Rectal smooth muscle tissue (tissue), 1 donor: ENCODE measurements around the gene VPS9D1.
"Not testable (repeated sequence)": the region's sequence is repeated elsewhere in the genome, so short reads cannot be mapped to it uniquely, and the experiment has no call there.

Experiments
- H3K27ac ChIP-seq: one replicate; pipeline ENCODE4 v1.7.0; 2013; ENCODE audit warnings: low read depth, low read length, inconsistent platforms
- H3K27me3 ChIP-seq: one replicate; pipeline ENCODE4 v1.7.0; 2013; ENCODE audit warnings: low read length; ENCODE audit not compliant: control insufficient read depth, insufficient read depth
- H3K36me3 ChIP-seq: one replicate; pipeline ENCODE4 v1.7.0; 2013; ENCODE audit warnings: low read length; ENCODE audit not compliant: control insufficient read depth, insufficient read depth
- H3K4me1 ChIP-seq: one replicate; pipeline ENCODE4 v1.7.0; 2013; ENCODE audit warnings: low read length; ENCODE audit not compliant: control insufficient read depth, insufficient read depth
- H3K4me3 ChIP-seq: one replicate; pipeline ENCODE4 v1.7.0; 2013; ENCODE audit warnings: low read length
- H3K9ac ChIP-seq: one replicate; pipeline ENCODE4 v1.7.0; 2013; ENCODE audit warnings: low read length

The VPS9D1 gene

DNA sequence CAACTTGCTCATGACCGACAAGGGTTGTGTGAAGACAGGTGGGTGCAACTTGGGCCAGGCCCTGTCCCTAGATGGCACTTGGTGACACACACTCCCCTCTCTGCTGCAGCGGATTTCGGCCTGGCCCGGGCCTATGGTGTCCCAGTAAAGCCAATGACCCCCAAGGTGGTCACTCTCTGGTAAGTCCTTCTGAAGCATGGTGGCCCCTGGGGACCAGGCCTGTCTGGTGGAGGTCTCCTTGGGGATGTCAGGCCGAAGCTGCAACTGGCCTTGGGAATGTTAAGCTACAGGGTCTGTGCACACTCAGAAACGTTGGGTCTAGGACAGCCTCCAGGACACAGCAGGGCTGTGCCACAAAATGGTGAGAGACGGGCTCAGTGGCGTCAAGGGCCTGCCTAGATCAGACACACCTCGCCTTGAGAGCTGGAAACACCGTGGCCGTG is 27.4 kb downstream of the VPS9D1 start:
- Histone ChIP-seq H3K4me1 (no peaks in the 10 kb centered on the region), H3K36me3 (peaks cover 23% of the 10 kb centered on the region), H3K9ac (no peak overlapping the region), H3K27ac (no peak overlapping the region), H3K4me3 (no peak overlapping the region), H3K27me3 (no peaks in the 10 kb centered on the region)

DNA sequence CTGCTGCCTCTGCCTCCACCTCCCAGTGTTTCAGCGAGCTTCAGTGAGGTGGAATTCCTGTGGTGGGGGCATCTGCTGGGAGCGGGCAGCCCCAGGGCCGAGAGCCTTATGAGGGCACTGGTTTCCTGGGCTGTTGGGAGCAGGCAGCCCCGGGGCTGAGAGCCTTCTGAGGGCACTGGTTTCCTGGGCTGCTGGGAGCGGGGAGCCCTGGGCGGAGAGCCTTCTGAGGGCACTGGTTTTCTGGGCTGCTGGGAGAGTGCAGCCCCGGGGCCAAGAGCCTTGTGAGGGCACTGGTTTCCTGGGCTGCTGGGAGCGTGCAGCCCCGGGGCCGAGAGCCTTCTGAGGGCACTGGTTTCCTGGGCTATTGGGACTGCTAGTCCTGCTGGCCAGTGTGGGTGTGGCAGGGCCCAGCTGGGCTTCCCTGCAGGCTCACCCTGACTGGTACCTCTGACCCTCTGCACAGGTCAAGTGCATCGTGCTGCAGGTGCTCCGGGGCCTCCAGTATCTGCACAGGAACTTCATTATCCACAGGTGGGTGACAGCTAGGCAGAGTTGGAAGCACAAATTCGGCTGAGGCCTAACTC is 28.6 kb downstream of the VPS9D1 start:
- H3K27ac ChIP-seq, result no peak overlapping the region
- H3K4me3 ChIP-seq, result no peak overlapping the region
- H3K4me1 ChIP-seq, result peaks cover 3% of the 10 kb centered on the region
- H3K9ac ChIP-seq, result no peak overlapping the region
- H3K36me3 ChIP-seq, result peaks cover 23% of the 10 kb centered on the region
- H3K27me3 ChIP-seq, result no peaks in the 10 kb centered on the region

DNA sequence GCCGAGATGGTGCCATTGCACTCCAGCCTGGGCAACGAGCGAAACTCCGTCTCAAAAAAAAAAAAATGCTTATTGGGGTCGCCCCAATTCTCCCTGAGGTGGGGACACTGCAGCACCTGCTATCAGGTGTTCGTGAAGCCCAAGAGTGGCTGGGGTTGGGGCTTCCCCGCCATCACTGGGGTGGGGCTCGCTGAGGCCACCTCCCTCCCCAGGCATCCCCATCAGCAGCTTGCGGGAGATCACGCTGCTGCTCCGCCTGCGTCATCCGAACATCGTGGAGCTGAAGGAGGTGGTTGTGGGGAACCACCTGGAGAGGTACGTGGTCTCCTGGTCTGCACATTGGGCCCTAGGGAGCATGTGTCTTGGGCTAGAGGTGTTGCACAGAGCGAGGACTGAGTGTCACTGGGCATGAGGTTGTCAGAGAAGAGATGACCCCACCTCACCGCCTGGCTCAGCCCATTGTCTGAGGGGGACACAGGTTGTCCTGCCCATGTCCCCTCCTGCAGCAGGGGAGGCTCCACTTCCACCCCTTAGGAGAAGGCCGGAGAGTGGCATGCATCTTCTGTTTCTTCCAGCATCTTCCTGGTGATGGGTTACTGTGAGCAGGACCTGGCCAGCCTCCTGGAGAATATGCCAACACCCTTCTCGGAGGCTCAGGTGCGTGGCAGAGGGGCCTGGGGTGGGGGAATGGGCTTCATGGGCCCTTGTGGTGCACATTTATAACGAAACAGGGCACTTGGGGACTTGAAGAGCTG is 29.3 kb downstream of the VPS9D1 start:
- Histone ChIP-seq H3K9ac (no peak overlapping the region), H3K36me3 (peaks cover 23% of the 10 kb centered on the region), H3K27me3 (no peaks in the 10 kb centered on the region), H3K4me1 (peaks cover 3% of the 10 kb centered on the region), H3K4me3 (no peak overlapping the region), H3K27ac (no peak overlapping the region)

DNA sequence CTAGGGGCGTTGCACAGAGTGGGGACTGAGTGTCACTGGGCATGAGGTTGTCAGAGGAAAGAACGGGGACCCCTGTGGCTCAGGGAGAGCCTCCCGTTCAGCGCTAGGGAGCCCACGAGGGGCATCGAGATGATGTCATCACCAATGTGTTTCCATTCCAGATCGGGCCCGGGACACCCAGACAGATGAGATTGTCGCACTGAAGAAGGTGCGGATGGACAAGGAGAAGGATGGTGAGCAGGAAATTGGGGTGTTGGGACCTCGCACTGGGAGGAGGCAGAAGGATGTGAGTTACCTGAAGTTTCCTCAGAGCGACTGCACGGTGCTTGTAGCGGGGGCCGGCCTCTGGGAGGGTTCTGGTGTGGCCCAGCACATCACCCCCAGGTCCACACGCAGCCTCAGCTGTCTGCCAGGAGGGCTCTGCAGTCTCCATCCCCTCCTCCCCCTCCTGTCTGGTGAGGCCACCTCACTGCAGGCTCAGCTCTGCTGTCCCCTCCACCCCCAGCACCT is 30.3 kb downstream of the VPS9D1 start:
- Histone ChIP-seq H3K27ac (no peak overlapping the region), H3K27me3 (no peaks in the 10 kb centered on the region), H3K9ac (no peak overlapping the region), H3K4me1 (peaks cover 3% of the 10 kb centered on the region), H3K36me3 (peaks cover 23% of the 10 kb centered on the region), H3K4me3 (no peak overlapping the region)

DNA sequence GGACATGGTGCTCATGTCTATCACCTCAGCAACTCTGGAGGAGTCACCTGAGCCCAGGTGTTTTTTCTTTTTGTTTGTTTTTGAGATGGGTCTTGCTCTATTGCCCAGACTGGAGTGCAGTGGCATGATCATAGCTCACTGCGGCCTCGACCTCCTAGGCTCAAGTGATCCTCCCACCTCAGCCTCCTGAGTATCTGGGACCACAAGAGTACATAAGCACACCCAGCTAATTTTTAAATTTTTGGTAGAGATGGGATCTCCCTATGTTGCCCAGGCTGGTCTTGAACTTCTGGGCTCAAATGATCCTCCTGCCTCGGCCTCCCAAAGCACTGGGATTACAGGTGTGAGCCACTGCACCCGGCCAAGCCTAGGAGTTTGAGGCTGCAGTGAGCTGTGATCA is 31.1 kb downstream of the VPS9D1 start:
- H3K27me3 ChIP-seq, result not testable (repeated sequence)
- H3K36me3 ChIP-seq, result peaks cover 23% of the 10 kb centered on the region

GRCh38 chr16:89689142-89689541 is 31.6 kb downstream of the VPS9D1 start:
- H3K27ac ChIP-seq, result no peak overlapping the region
- peaks cover 20% of the 10 kb centered on the region for H3K36me3 ChIP-seq
- peaks cover 3% of the 10 kb centered on the region for H3K4me1 ChIP-seq
- H3K9ac ChIP-seq, result no peak overlapping the region
- H3K4me3 ChIP-seq, result no peak overlapping the region
- no peaks in the 10 kb centered on the region for H3K27me3 ChIP-seq

More for the DNA sequence above, 31.1 kb downstream of the VPS9D1 start:
- H3K27ac ChIP-seq, H3K9ac ChIP-seq, H3K4me1 ChIP-seq, H3K4me3 ChIP-seq: not testable (repeated sequence)

DNA sequence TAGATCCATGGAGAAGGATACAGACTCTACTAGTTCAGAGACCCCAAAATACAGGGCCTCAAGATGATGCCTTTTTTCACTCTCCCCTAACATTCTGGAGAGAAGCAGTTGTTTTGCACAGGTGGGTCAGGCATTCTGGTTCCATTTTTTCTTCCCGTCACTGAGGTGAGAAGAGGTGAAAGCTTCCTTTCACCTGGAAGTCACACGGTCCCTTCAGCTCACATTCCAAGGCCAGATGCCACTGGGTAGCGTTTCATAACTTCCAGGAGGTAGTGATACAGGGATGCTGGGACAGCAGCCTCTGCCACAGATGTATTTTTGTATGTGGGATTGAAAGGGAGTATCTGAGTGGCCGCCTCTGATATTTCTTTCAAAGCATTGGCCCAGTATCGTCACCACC is 32.3 kb downstream of the VPS9D1 start:
- Histone ChIP-seq H3K27me3 (no peaks in the 10 kb centered on the region), H3K4me3 (no peak overlapping the region), H3K27ac (no peak overlapping the region), H3K4me1 (peaks cover 3% of the 10 kb centered on the region), H3K36me3 (peaks cover 14% of the 10 kb centered on the region), H3K9ac (no peak overlapping the region)

DNA sequence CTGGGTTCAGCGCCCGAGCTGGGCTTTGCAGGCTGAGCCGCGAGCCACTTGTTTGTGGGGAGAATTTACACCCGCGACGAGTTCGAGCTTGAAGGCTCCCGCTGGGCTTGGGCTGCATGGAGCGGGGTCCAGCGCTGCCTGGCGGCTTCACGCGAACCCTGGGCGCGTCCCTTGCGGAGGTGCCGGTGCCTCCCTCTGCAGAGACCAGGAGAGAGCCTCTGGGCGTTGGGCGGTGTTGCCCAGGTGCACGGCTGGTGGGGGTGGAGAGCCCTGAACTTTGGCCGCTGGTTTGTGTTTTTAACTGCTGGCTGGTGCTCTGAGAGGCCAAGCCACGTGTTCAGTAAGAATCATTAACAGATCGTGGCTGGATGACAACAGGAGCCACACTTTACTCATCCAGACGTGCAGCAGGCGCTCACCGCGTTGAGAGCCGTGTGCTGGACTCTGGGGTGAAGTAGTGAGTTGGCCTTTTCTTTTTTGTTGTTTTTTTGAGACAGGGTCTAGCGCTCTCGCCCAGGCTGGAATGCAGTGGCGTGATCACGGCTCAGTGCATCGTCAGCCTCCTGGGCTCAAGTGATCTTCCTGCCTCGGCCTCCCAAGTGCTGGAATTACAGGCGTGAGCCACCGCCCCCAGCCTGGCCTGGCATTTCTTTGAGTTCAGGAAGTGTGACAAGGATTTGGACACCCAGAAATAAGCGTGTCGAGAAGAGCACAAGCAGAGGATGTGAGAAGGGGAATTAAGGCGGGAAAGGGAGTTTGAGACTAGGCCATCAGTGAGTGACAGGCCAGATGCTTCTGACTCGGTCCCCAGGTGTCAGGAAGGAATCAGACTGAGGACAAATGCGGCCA is 33.4 kb downstream of the VPS9D1 start:
- H3K36me3 ChIP-seq, result peaks cover 12% of the 10 kb centered on the region
- no peaks in the 10 kb centered on the region for H3K27me3 ChIP-seq
- peak overlapping the region; percentile 96 for H3K4me3 ChIP-seq
- no peak overlapping the region for H3K9ac ChIP-seq
- H3K4me1 ChIP-seq, result peaks cover 3% of the 10 kb centered on the region
- H3K27ac ChIP-seq, result peak overlapping the region; percentile 84

DNA sequence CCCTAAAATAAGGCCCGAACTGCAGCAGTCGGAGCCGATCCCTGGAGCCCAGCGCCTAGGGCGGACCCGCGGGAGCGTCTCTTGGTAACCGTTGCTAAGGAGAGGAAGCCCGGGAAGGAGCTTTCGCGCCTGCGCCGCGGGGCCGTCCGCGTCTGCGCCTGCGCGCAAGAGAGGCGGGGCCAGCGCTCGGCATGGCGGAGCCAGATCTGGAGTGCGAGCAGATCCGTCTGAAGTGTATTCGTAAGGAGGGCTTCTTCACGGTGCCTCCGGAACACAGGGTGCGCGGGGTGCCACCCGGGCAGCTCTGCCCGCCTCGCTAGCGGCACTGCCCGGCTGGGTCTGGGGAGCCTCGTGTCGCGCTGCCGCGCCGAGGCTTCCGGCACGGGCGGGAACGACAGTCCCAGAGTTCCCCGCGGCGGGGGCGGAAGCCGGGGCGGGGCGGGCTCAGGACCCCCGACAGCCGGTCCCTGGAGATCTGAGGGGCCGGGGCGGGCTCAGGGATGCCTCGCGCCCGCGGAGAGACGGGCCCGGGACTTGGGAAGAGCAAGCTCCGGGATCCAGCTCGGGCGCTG is 34.1 kb downstream of the VPS9D1 start, which contains the start of gene CDK10:
CDK10 (plus strand) TSS at position 170 of the 572 bp plus-strand sequence; CDS start at position 192, 22 bp downstream.
- H3K36me3 ChIP-seq, result peaks cover 11% of the 10 kb centered on the region
- H3K4me3 ChIP-seq, result peak within 1 kb of the TSS; percentile 96
- H3K9ac ChIP-seq, result peak within 1 kb of the TSS; percentile 58
- H3K27me3 ChIP-seq, result no peaks in the 10 kb centered on the region
- H3K27ac ChIP-seq, result peak within 1 kb of the TSS; percentile 84
- peaks cover 3% of the 10 kb centered on the region for H3K4me1 ChIP-seq

DNA sequence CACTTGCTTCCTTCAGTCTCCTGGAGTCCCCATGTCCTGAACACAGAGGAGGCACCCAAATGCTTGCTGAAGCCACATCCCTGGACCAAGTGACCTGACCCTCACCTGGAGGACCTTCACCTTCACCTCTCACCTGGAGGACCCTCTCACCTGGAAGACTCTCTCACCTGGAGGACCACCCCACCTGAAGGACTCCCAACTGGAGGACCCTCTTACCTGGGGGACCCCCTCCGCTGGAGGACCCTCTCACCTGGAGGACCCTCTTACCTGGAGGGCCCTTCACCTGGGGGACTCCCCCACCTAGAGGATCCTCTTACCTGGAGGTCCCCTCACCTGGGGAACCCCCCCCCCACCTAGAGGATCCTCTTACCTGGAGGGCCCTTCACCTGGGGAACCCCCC is 34.8 kb downstream of the VPS9D1 start:
- Histone ChIP-seq H3K36me3 (peaks cover 7% of the 10 kb centered on the region), H3K4me1 (peaks cover 3% of the 10 kb centered on the region), H3K27ac (no peak overlapping the region), H3K27me3 (no peaks in the 10 kb centered on the region), H3K9ac (no peak overlapping the region), H3K4me3 (no peak overlapping the region)

DNA sequence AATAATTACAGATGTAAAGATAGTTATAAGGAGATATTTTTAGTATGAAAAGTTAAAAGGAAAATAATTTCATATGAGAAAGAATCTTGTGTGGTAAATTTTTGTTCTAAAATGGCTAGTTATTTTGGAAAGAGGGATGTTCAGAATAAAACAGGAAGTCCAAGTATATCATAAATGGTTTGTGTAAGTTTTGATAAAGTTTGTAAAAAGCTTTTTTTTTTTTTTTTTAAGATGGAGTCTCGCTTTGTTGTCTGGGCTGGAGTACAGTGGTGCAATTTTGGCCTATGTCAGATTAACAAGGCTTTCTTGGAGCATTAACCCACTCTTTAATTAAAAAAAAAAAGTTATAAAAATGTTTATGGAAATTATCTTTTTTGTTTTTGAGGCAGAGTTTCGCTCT is 42.4 kb downstream of the VPS9D1 start:
- Histone ChIP-seq H3K27me3 (no peaks in the 10 kb centered on the region), H3K4me3 (no peak overlapping the region), H3K9ac (no peak overlapping the region), H3K27ac (no peak overlapping the region), H3K36me3 (no peaks in the 10 kb centered on the region), H3K4me1 (no peaks in the 10 kb centered on the region)
